ENCODE data around the gene ARG2. TPM values are rescaled to one million over a fixed set of nuclear protein-coding genes. Genes with fewer than 3 reads are reported as not detected.
A peak's percentile ranks its signal among the peaks of the same experiment; 100 is the strongest.

ARG2 gene
- total and polyA plus RNA-seq, 10 donors: 0.64 to 4.7 (median 1.1) TPM

DNA sequence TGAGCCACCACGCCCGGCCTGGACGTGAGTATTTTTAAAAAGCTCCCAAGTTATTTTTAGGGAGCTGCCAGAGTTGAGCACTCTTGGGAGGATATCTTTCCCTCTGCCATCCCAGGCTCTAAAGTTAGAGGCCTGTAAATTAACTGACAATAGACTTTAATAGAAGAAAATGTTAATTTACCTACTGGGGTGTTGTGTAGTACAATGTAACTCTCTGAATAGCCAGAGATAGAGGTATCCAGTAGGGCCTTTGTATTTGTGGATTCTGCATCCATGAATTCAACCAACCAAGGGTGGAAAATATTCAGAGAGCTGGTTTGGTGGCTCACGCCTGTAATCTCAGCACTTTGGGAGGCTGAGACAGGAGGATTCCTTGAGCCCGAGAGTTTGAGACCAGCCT is 12.1 kb upstream of the ARG2 start:
- WGBS, 5 donors: 89 to 96% (median 94%) methylated on average over 5 of the region's 5 CpGs
- H3K27me3 ChIP-seq (replicated peaks in 1 of 7): no peaks in the 10 kb centered on the region
- intact Hi-C loops (cut with DNase I; ENCODE audit: low total_unique reads): no loop called here
- no peak overlapping the region for H3K4me3 ChIP-seq
- TF ChIP-seq POLR2A (IDR thresholded peaks at IDR 0.05) (no peak), POLR2AphosphoS5 (IDR thresholded peaks at IDR 0.05) (no peak)
- TF ChIP-seq, protein P1, sequence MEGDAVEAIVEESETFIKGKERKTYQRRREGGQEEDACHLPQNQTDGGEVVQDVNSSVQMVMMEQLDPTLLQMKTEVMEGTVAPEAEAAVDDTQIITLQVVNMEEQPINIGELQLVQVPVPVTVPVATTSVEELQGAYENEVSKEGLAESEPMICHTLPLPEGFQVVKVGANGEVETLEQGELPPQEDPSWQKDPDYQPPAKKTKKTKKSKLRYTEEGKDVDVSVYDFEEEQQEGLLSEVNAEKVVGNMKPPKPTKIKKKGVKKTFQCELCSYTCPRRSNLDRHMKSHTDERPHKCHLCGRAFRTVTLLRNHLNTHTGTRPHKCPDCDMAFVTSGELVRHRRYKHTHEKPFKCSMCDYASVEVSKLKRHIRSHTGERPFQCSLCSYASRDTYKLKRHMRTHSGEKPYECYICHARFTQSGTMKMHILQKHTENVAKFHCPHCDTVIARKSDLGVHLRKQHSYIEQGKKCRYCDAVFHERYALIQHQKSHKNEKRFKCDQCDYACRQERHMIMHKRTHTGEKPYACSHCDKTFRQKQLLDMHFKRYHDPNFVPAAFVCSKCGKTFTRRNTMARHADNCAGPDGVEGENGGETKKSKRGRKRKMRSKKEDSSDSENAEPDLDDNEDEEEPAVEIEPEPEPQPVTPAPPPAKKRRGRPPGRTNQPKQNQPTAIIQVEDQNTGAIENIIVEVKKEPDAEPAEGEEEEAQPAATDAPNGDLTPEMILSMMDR (IDR thresholded peaks at IDR 0.05 in 8 of 11, conservative IDR thresholded peaks at IDR 0.05 in 3 of 11): no peak
- no peak for DNase-seq
- H3K9me3 ChIP-seq: no peaks in the 10 kb centered on the region
- H3K27ac ChIP-seq: no peak overlapping the region
- no peaks in the 10 kb centered on the region for H3K36me3 ChIP-seq
- H3K4me1 ChIP-seq: peaks cover 0 to 10% (median 7%) of the 10 kb centered on the region in 6 donors

DNA sequence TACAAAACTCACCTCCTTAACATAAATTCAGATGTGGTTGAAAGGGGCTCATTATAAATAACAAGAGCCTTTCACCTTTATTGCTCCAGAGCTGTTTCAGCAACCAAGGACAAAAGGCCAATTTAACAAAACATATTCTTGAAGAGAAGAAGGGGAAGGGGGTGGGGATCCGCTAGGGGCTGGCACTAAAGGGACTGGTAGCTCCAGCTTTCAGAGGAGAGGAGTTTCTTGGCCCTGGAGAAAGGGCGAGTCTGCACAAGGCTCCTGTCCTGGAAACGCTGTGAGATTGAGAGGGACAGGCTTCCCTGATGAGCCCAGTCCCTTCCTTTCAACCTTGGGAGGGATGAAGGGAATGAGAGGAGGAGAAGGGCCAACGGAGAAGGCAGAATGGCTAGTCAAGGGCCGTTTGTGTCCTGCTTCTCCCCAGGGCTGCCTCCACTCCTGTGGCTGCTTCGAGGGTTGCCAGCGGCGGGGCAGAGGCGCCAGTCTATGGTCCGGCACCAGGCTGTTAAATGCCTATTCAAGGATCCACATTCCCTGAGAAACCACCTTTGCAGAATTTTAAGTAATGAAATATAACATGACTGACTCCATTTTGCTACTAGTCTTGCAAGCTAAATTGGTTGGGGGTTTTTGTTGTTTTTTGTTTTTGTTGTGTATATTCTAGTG is 9.9 kb upstream of the ARG2 start:
- no peaks in the 10 kb centered on the region for H3K27me3 ChIP-seq (replicated peaks in 1 of 7)
- H3K9me3 ChIP-seq: no peaks in the 10 kb centered on the region
- H3K27ac ChIP-seq: no peak overlapping the region
- intact Hi-C loops (cut with DNase I; ENCODE audit: low total_unique reads): no loop called here
- H3K36me3 ChIP-seq: no peaks in the 10 kb centered on the region
- no peak for DNase-seq
- no peak for TF ChIP-seq POLR2A (IDR thresholded peaks at IDR 0.05)
- TF ChIP-seq, protein P1 (IDR thresholded peaks at IDR 0.05 in 8 of 11, conservative IDR thresholded peaks at IDR 0.05 in 3 of 11): no peak
- TF ChIP-seq POLR2AphosphoS5 (IDR thresholded peaks at IDR 0.05): no peak
- 76 to 89% (median 84%) methylated on average over 10 of the region's 10 CpGs for WGBS, 5 donors
- no peak overlapping the region for H3K4me3 ChIP-seq
- no peaks in the 10 kb centered on the region for H3K4me1 ChIP-seq

DNA sequence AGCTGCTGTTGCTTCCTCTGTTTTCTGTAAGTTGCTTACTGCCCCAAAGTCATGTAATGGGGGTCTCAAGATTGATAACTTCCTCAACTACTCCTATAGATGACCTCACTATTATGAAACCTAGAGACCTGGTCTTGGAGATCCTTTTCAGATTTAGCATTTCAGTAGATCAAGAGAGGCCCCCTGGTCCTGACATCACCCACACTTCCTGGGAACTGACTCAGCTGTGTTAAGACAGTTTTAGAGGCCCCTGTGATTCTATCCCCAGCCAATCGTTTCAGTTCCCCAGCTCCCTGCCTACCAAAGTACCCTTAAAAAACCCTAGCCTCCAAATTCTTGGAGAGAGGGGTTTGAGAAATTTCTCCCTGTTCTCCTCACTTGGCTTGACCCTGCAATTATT is 9.2 kb upstream of the ARG2 start:
- H3K27me3 ChIP-seq (replicated peaks in 1 of 7): no peaks in the 10 kb centered on the region
- 43 to 69% (median 66%) methylated on average over 1 of the region's 1 CpG for WGBS, 5 donors
- no peaks in the 10 kb centered on the region for H3K4me1 ChIP-seq
- H3K27ac ChIP-seq: no peak overlapping the region
- no peak overlapping the region for H3K4me3 ChIP-seq
- intact Hi-C loops (cut with DNase I; ENCODE audit: low total_unique reads): no loop called here
- DNase-seq: no peak
- TF ChIP-seq, protein P1 (IDR thresholded peaks at IDR 0.05 in 8 of 11, conservative IDR thresholded peaks at IDR 0.05 in 3 of 11): no peak
- TF ChIP-seq POLR2AphosphoS5 (IDR thresholded peaks at IDR 0.05) (no peak), POLR2A (IDR thresholded peaks at IDR 0.05) (no peak)
- no peaks in the 10 kb centered on the region for H3K9me3 ChIP-seq
- no peaks in the 10 kb centered on the region for H3K36me3 ChIP-seq

DNA sequence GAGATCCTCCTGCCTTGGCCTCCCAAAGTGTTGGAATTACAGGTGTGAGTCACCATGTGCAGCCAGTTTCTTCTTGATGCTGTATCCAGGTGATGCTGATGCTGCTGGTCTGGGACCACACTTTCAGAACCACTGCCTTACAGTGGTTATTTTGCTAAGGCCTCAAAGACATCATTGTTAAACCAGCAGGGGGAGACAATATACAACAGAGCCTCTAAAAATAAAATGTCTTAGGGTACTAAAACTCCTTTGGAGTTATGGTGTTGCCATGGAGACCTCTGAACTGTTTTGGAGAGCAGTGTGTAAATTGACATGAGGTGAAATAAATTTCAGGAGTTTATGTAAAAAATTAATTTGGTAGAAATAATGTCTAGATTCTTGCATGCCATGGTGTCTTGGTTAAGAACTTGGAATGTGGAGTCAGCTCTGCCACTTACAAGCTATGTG is 1.1 kb upstream of the ARG2 start:
- Histone ChIP-seq H3K36me3 (no peaks in the 10 kb centered on the region), H3K4me3 (peak overlapping the region in 1 of 8 donors; percentile 80), H3K4me1 (peaks cover 9 to 32% (median 20%) of the 10 kb centered on the region in 6 donors), H3K9me3 (no peaks in the 10 kb centered on the region), H3K27ac (peak overlapping the region in 3 of 8 donors; percentile 66 to 74 (median 71)), H3K27me3 (replicated peaks in 1 of 7) (peaks cover 0 to 6% (median 0%) of the 10 kb centered on the region in 7 donors)
- intact Hi-C loops (cut with DNase I; ENCODE audit: low total_unique reads): loop anchor here (5.0 kb wide), 1 partner anchor 49 kb away; no protein-coding TSS in a partner anchor
- DNase-seq: no peak
- no peak for TF ChIP-seq POLR2A (IDR thresholded peaks at IDR 0.05)
- TF ChIP-seq, protein P1 (IDR thresholded peaks at IDR 0.05 in 8 of 11, conservative IDR thresholded peaks at IDR 0.05 in 3 of 11): peak in 10 of 11 experiments; percentile 17 to 70 (median 60)
